Erythroblast (primary cell): Measurements from ENCODE around the gene ZNF614.
"Not testable (repeated sequence)": the region's sequence is repeated elsewhere in the genome, so short reads cannot be mapped to it uniquely, and the experiment has no call there.

ENCODE experiments used
- GATA1 ChIP-seq: IDR thresholded peaks from 2 replicates; pipeline ENCODE4 v1.6.1; 2011; ENCODE audit warnings: low read depth, mild to moderate bottlenecking, control low read depth, low read length, moderate library complexity
- POLR2A ChIP-seq: IDR thresholded peaks from 2 replicates; pipeline ENCODE4 v1.6.1; 2011; ENCODE audit warnings: mild to moderate bottlenecking, low read length

- TF ChIP-seq POLR2A, GATA1: not testable (repeated sequence)
These were observed 47.3 kb downstream of the ZNF614 start for GRCh38 chr19:51980926-51981325.
